Activated T-cell treated with anti-CD3 and anti-CD28 coated beads, Interleukin-2, amount 50 U/mL, for 48 hours (primary cell): ENCODE results near the gene PSMA5.

Source experiments
- DNase-seq, 2 experiments: peaks; one replicate each; pipeline ENCODE4 v3.0.0-alpha.2; 2020

The PSMA5 gene

DNA sequence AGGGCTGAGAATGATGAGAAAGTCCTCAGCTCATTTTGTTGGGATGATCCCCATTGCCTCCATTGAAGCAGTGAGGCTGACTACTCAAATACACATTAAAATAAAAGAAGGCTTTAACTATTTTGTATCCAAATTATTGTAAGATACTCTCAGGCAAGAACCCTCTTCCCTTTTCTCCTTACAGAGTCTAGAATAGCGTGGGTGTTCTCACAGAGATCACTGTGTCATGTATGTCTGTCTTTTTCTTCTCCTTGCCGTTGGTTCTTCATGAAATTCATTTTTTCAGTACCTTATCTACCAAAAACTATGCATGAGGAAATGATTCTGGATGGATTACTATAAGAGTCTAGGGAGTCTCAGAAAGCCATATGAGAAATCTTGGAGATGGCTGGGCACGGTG is 58.6 kb downstream of the PSMA5 start:
- no peak for DNase-seq

DNA sequence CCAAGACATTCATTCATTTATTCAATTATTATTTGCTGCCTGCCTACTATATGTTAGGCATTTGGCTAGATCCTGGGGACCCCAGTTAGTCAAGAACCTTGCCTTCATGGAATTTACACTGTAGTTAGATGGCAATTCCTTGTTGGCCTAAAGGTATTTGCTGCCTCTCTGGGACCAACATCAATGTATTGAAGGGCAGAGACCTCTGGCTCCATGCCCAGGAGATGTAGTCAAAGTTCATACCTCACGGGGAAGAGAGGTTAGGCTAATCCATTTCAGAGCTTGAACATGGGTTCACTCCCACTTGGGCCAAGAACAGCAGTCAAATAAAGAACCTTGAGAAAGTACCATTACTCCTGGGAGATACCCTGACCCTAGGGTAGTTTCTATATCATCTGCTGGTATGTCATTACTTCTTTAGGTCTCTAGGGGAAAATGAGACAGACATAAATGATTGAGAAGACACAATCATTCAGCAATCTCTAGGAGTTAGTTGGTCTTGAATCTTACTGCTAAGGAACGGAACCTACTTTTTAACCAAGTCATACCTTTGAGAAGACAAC is 60.5 kb downstream of the PSMA5 start:
- DNase-seq = no peak

DNA sequence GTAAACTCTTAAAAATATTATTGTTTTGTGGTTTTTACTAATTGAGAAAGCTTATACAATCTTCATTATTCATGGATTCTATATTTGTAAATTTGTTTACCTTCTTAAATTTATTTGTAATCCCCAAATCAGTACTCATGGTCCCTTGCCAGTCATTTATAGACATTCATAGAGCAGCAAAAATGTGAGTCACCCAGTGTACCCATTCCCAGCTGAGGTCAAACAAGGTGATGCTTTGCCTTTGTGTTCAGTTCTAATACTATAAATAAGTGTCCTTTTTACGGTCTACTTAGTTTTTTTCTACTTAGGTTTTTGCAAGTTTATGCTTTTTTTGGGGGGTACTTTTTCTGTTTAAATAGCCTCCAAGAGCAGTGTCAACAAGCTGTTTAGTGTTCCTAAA is 64.6 kb downstream of the PSMA5 start:
- no peak for DNase-seq

DNA sequence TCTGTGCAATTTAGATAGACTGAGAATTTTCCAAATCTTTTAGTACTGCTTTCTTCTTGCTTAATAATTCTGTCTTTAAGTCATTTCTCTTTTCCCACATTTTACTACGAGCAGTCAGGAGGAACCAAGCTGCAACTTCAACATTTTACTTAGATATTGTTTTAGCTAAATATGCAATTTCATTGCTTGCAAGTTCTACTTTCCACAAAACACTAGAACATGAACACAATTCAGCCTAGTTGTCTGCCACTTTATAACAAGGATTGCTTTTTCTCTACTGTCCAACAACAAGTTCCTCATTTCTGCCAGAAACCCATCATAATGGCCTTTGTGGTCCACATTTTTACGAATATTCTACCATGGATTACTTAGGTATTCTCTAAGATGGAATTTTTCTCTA is 65.2 kb downstream of the PSMA5 start:
- no peak for DNase-seq

DNA sequence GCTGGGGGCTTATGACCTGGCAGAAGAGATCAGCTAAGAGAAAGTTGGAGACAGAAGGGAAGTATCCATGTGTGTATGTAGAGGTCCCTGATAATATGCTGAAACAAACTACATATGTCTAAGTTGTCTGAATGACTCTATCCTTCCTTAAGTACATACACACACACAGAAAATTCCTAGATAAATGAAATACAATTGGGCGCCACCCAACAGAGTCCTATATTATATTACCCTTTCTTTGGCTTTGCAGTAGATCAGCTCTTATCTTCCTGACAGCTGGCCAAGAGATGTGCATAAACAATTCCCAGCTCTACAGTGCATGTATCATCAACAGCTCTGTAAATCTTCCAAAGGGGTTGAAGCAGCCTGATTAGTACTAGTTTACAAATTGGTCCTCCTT is 68.6 kb downstream of the PSMA5 start:
- no peak for DNase-seq

DNA sequence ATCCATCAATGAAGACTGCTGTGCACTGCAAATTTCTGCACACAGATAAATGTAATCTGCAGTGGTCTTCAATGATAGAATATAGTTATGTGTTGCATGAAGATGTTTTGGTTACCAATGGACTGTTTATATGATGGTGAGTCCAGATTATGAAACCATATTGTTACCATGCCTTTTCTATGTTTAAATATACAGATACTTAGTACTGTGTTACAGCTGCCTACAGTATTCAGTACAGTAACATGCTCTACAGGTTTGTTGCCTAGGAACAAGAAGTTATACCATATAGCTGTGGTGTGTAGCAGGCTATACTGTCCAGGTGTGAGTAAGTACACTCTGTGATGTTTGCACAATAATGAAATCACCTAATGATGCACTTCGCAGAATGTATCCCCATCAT is 69.3 kb downstream of the PSMA5 start:
- no peak for DNase-seq

DNA sequence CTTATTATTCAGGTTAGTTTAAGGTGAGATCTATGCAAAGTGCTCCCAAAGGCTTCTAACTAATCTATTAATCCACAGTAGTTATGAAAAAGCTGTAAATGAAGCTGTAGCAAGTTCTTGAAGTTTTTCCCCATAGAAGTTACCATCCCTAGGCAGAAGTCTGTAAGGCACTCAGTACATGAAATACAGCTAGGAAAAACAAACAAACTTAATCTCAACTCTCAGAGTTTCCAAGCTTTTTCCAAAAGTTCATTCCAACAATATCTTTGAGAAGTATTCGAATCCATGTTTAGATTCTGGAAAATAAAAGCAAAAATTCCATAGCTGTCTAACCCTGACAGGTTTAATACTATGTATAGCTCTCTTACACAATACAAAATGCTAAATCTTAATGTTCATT is 69.7 kb downstream of the PSMA5 start:
- no peak for DNase-seq

DNA sequence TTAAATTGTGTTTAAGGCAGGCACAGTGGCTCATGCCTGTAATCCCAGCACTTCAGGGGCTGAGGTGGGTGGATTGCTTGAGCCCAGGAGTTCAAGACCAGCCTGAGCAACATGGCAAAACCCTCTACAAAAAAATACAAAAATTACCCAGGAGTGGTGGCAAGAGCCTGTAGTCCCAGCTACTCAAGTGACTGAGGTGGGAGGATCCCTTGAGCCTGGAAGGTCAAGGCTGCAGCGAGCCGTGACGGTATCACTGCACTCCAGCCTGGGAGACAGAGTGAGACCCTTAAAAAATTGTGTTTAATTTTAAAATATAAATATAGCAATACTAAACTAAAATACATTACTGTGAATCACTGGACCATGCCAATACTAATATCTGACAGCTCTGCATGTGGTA is 71.3 kb downstream of the PSMA5 start:
- no peak for DNase-seq

DNA sequence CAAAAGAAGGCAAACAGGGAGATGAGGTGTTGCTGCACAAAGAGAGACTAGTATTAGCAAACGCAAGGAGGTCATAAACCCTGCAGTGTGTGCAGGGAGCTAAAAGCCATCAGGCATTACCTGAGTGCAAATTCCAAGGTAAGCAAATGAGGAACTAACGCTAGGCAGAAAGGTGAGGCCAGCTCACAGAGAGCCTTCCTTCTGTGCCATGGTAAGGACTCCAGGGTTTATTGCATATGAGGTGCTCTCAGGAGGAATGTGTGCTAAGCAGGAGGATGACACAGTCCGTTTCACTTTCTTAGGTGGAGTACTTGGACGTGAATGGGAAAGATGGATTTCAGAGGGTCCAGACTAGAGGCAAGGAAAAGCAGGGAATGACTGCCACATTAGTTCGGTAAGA is 74.8 kb downstream of the PSMA5 start:
- no peak for DNase-seq

DNA sequence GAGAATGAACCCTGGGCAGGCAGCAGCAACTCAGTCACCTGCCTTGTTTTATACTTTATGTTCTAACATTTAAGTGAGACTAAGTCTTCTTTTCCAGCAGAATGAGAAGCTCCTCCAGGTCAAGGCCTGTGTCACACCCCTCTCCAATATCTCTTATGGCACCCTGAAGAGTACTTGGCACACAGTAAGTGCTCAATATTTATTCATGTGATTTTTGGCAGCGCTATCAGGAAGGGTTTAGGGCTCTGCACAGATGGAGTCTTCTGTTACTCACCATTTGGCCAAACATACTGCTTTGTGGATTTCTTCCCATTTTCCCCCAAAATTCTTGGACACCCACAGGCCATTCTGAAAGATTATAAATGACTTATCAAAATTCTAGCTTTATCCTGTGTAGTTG is 75.6 kb downstream of the PSMA5 start:
- DNase-seq = no peak

DNA sequence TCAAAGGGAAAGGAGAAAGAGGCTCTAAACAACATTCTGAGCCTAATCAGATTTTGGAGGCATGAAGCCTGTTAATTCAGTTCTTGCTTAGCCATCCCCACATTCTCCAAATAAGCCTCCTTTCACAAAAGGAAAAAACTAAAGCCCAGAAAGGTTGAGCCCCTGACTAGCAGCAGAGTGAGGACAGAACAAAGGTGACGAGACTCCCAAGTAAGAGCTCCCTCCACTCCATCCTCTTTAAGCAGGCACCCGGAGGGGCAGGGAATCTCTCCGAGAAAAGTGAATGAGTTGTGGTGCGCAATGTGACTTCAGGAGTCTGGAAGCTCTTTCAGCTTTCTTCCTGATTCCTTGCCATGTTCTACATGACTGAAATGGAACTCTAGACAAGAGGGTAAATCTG is 76.1 kb downstream of the PSMA5 start:
- no peak for DNase-seq
